OCI-LY3 (cell line): ENCODE measurements around the gene UFC1.

Experiments
- CTCF ChIP-seq: fragments of 200-600, 300-600 bp; sonication (generic); IDR thresholded peaks from 2 replicates; pipeline ENCODE4 v1.5.1; 2014; ENCODE audit warnings: antibody characterized with exemption, low read length, low read depth
- EZH2phosphoT487 ChIP-seq: fragments of 200-600 bp; shearing (Covaris generic); IDR thresholded peaks from 2 replicates; pipeline ENCODE4 v1.6.1; 2018; ENCODE audit warnings: antibody characterized with exemption, mixed run types, low read depth

GRCh38 chr1:161189036-161189435 is 35.3 kb downstream of the UFC1 start:
- TF ChIP-seq CTCF = no peak
- no peak for TF ChIP-seq EZH2phosphoT487
